Pancreas (tissue), 10 donors: ENCODE results near the gene BIRC2. TPM values are rescaled to one million over a fixed set of nuclear protein-coding genes. Genes with fewer than 3 reads are reported as not detected.

Source experiments
- ATAC-seq, 4 donors: fragments of 200-7000 bp; cut with Tn5 transposase; one replicate each; pipeline versions ENCODE4 v1.8.0 to v1.9.1; 2020; ENCODE audit warnings: mild to moderate bottlenecking in 4 of 4, moderate library complexity in 4 of 4
- DNase-seq, 6 donors: peaks; one replicate each; pipeline ENCODE4 v3.0.0-alpha.2; 2020
- FAIRE-seq: peaks from 2 replicates; lab custom pipeline; 2012; peaks lifted over from hg19 to GRCh38; lab: Jason Lieb, UNC
- H3K27ac ChIP-seq, 4 donors: fragments of 200-600 bp; sonication (generic); 1 replicate in 3 of 4; 2 replicates in 1 of 4; pipeline versions ENCODE4 v1.5.0 to v1.8.0; 2020
- H3K27me3 ChIP-seq, 4 donors: fragments of 200-600 bp; one replicate each; pipeline ENCODE4 v1.8.0; 2021
- H3K36me3 ChIP-seq, 3 donors: fragments of 200-600 bp; sonication (generic) in 1 of 3; one replicate each; pipeline versions ENCODE4 v1.5.0 to v1.8.0; 2020 to 2021
- H3K4me1 ChIP-seq, 3 donors: fragments of 200-600 bp; one replicate each; pipeline ENCODE4 v1.8.0; 2021
- H3K4me3 ChIP-seq, 4 donors: fragments of 200-600 bp; sonication (generic) in 2 of 4; one replicate each; pipeline versions ENCODE4 v1.5.0 to v1.8.0; 2020 to 2021
- H3K9me3 ChIP-seq, 4 donors: fragments of 200-600 bp; one replicate each; pipeline ENCODE4 v1.8.0; 2021
- WGBS, 2 donors: extraction: QIAGEN DNeasy Blood & Tissue Kit; methylation state at CpG; one replicate each; pipeline ENCODE4 v1.1.7; 2013; 5-methylcytosine and 5-hydroxymethylcytosine counted together
- intact Hi-C, 3 donors: fragments of 100-400 bp; cut with DNase I; formaldehyde crosslinking; loops; one replicate each; pipeline versions ENCODE4 v1.11.1 to v1.14.2; 2022
- polyA plus RNA-seq, 2 donors: library from polyadenylated mRNA; stranded (reverse); fragments of 200-250 nt; gene quantifications; one replicate each; pipeline ENCODE4 v1.2.3, GENCODE V29; 2013
- total RNA-seq, 6 donors: library from RNA; stranded (reverse); fragmentation: NEBNext Ultra II Directional in 4 of 6; extraction: Animal tissue kit (Norgen Biotek cat#: 25700) in 4 of 6; gene quantifications; one replicate each; pipeline versions ENCODE4 v1.2.1 to v1.2.4, GENCODE V29; 2021 to 2023
- TF ChIP-seq, protein P1 (sequence below), 4 donors: fragments of 200-600 bp; sonication (generic) in 3 of 4; IDR thresholded peaks; one replicate each; pipeline versions ENCODE4 v1.5.0 to v1.8.0; 2021; ENCODE audit warnings: antibody characterized with exemption in 4 of 4
- donor health status: healthy with polysubstance abuse.
- donor health status: DM: no; HTN: no; CAD: no; lungs with moderate emphysema.
- donor health status: DM: no; HTN: no; CAD: no.
- donor health status: control.
- donor health status: control.
- donor health status: Bipolar disorder and iron deficiency.
- donor health status: DM: yes; HTN: yes; CAD: no.
- donor health status: DM: no; HTN: no; CAD: no.
- donor health status: DM: no; HTN: no; CAD: no.
- donor health status: DM: yes; HTN: yes; CAD: no.

BIRC2 gene
- total and polyA plus RNA-seq, 8 donors = 20.2 to 39.1 (median 23.4) TPM

DNA sequence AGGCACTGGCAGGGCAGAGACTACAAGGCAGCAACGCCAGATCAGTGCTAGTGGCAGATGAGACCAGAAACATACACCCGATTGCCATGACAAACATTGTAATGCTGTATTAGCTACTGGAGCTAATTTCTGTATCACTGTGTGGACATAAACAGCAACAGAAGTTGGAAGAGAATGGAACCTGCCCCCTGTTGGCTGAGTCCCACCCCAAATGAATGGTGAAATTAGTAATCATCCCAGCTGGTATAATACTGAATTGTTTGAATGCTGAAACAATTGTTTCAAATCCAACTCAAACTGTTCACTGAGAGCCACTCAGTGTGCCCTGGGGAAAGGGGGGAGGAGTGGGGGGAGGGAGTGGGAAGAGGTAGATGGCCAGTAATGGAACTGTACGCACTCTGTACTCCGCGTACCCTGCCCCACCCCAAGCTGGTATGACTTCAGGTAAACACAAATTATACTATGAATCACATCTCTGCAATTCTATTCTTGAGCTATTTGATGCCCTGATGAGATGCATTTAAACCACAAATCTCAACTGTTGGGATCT lies 40.9 kb upstream of the BIRC2 start:
- Histone ChIP-seq H3K4me3 (no peak overlapping the region), H3K4me1 (no peaks in the 10 kb centered on the region), H3K27ac (peak overlapping the region in 2 of 4 donors; percentile 6 to 42), H3K27me3 (no peaks in the 10 kb centered on the region), H3K36me3 (no peaks in the 10 kb centered on the region), H3K9me3 (no peaks in the 10 kb centered on the region)
- FAIRE-seq (no peak), ATAC-seq (peak; percentile 43 to 84 (median 80)), DNase-seq (no peak)
- intact Hi-C loops = no loop called here
- WGBS, 2 donors = 62 to 81% methylated on average over 5 of the region's 5 CpGs
- TF ChIP-seq, protein P1, sequence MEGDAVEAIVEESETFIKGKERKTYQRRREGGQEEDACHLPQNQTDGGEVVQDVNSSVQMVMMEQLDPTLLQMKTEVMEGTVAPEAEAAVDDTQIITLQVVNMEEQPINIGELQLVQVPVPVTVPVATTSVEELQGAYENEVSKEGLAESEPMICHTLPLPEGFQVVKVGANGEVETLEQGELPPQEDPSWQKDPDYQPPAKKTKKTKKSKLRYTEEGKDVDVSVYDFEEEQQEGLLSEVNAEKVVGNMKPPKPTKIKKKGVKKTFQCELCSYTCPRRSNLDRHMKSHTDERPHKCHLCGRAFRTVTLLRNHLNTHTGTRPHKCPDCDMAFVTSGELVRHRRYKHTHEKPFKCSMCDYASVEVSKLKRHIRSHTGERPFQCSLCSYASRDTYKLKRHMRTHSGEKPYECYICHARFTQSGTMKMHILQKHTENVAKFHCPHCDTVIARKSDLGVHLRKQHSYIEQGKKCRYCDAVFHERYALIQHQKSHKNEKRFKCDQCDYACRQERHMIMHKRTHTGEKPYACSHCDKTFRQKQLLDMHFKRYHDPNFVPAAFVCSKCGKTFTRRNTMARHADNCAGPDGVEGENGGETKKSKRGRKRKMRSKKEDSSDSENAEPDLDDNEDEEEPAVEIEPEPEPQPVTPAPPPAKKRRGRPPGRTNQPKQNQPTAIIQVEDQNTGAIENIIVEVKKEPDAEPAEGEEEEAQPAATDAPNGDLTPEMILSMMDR (IDR thresholded peaks at IDR 0.05) = no peak

DNA sequence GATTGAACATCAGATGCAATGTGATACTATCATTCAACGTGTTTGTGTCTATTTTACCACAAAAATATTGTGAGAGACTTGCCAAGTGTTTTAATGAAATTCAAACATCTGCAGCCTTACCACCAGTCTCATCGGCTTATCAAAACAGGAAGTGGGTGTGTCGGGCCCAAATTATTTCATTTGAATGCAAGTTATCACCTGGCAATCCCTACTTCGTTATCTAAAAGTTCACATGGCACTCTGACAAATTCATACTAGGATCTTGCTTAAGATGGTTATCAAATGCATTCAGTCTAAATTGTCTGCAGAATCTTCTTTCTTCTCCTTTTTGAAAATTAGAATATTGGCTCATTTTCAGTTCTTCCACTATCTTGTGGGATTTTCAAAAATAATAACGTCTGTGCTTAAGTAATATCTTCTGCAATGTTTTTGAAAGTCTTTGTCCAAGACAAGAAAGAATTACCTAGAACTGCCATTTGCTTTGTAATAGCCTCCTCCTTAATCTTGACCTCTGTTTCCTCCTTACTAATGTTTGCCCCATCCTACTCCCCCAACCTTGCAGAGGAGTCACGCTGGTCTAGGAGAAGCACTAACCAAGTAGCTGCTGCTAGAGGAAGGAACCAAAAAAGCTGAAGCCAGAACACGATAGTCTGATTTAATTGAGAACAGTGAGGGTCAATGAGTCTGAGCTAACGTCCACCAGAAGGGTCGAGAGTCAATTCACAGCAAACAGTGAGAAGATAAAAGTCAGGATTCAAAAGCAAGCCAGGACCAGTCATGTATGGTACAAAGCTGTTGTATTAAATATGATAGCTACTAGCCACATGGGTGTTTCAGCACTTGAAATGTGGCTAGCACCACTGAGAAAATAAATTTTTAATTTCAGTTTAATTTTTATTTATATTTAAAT lies 39.9 kb upstream of the BIRC2 start:
- H3K36me3 ChIP-seq = no peaks in the 10 kb centered on the region
- intact Hi-C loops = no loop called here
- ATAC-seq (peak in 1 of 4 donors; percentile 22), FAIRE-seq (no peak), DNase-seq (no peak)
- H3K27me3 ChIP-seq = no peaks in the 10 kb centered on the region
- no peak overlapping the region for H3K4me3 ChIP-seq
- H3K4me1 ChIP-seq = peaks cover 0 to under 1% (median 0%) of the 10 kb centered on the region in 3 donors
- H3K9me3 ChIP-seq = no peaks in the 10 kb centered on the region
- H3K27ac ChIP-seq = peak overlapping the region in 1 of 4 donors; percentile 42
- TF ChIP-seq, protein P1 (IDR thresholded peaks at IDR 0.05) = no peak
- WGBS, 2 donors = 31 to 37% methylated on average over 9 of the region's 9 CpGs

- Histone ChIP-seq H3K27ac (no peak overlapping the region), H3K4me1 (peaks cover 0 to 6% (median 5%) of the 10 kb centered on the region in 3 donors), H3K4me3 (no peak overlapping the region), H3K27me3 (no peaks in the 10 kb centered on the region), H3K9me3 (no peaks in the 10 kb centered on the region), H3K36me3 (no peaks in the 10 kb centered on the region)
- FAIRE-seq = no peak
- TF ChIP-seq, protein P1 (IDR thresholded peaks at IDR 0.05) = no peak
- ATAC-seq = no peak
- intact Hi-C loops = no loop called here
- no peak for DNase-seq
Measured at GRCh38 chr11:102307727-102308038, 39.3 kb upstream of the BIRC2 start.

DNA sequence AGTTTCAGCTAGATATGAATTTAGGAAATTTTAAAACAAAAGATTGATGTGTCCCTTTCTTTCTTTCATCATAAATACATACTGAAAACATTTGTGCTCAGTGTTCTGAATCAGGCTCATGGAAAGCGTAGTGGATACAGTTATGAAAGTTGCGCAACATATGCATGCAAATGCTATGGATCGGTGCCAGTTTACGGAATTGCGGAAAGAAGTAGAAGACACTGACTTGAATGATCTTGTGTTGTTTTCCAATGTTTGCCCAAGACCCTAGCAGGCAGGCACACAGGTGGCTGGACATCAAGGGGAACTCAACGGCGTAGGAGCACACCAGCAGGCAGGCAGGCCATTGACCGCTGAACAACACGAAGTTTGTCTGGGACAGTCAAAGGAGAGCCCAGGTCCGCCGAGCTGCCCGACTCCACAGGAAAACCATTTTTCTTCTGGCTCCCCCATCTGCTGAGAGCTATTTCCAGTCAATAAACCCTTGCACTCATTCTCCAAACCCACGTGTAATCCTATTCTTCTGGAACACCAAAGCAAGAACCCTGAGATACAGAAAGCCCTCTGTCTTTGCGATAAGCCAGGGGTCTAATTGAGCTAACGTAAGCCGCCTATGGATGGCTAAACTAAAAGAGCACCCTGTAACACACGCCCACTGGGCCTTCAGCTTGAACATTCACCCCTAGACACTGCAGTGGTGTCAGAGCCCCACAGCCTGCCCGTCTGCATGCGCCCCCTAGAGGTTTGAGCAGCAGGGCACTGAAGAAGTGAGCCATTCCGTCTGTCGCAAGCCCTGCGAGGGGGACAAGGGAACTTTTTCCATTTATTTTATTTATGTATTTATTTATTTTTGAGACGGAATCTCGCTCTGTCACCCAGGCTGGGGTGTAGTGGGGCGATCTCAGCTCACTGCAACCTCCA lies 37.1 kb upstream of the BIRC2 start:
- intact Hi-C loops = no loop called here
- Histone ChIP-seq H3K4me3 (no peak overlapping the region), H3K4me1 (peaks cover 6 to 27% (median 26%) of the 10 kb centered on the region in 3 donors), H3K27me3 (no peaks in the 10 kb centered on the region), H3K27ac (no peak overlapping the region), H3K36me3 (no peaks in the 10 kb centered on the region), H3K9me3 (no peaks in the 10 kb centered on the region)
- DNase-seq (no peak), FAIRE-seq (no peak), ATAC-seq (no peak)
- 86 to 94% methylated on average over 25 of the region's 25 CpGs for WGBS, 2 donors
- TF ChIP-seq, protein P1 (IDR thresholded peaks at IDR 0.05) = no peak
